ENCODE measurements around the gene GAREM2.
"Not testable (repeated sequence)": the region's sequence is repeated elsewhere in the genome, so short reads cannot be mapped to it uniquely, and the experiment has no call there.

The GAREM2 gene

GRCh38 chr2:26172871-26173775, at the start of gene GAREM2:
Gene GAREM2, plus strand, starts transcription at chr2:26173088. Its CDS starts 133 bp downstream, at chr2:26173221.
- DNase-seq, result no peak

- no peak for DNase-seq
These were observed 49.5 kb upstream of the GAREM2 start for GRCh38 chr2:26123426-26123825.

DNA sequence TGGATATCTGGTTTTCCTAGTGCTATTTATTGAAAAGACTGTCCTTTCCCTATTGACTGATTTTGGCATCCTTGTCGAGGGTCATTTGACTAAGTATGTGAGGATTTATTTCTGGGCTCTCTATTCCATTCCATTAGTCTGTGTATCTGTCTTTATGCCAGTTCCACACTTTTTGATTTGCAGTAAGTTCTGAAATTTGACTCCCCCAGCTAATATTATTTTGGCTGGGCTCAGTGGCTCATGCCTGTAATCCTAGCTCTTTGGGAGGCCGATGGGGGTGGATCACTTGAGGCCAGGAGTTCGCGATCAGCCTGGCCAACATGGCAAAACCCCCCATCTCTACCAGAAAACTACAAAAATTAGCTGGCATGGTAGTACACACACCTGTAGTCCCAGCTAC, 46.8 kb upstream of the GAREM2 start:
- no peak for DNase-seq

DNA sequence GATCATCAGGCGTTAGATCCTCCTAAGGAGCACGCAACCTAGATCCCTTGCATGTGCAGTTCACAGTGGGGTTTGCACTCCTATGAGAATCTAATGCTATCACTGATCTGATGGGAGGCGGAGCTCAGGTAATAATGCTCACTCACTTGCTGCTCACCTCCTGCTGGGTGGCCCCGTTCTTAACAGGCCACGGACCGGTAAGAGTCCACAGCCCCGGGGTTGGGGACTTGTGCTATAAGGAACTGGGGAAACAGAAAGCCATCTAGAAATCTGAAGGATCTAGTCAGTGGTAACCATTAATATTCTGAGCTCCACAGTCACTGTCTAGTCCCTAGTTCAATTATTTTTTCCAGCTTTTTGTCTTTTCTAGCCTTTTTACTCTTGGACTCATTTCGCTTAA, 44.7 kb upstream of the GAREM2 start:
- DNase-seq, result no peak

- DNase-seq, result no peak
These were observed 42.1 kb upstream of the GAREM2 start for GRCh38 chr2:26130763-26131162.

DNA sequence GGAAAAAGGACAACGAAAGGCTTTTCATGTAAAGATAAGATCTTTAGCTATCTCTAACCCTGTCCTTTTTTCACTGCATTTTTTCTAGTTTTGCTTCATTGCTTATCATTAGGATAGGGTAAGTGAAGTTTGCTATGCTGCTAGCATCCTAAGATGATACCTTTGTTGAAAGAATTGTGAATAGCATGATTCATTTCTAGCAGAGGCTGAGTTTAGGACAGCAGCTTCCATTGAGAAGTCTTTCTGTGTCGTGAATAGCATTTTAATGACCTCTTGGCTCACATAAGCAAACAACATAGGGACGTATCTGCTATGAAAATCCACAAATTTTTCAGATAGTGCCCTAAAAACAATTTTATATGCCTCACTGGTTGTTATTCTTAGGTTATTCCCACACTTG, 36.4 kb upstream of the GAREM2 start:
- DNase-seq, result no peak

DNA sequence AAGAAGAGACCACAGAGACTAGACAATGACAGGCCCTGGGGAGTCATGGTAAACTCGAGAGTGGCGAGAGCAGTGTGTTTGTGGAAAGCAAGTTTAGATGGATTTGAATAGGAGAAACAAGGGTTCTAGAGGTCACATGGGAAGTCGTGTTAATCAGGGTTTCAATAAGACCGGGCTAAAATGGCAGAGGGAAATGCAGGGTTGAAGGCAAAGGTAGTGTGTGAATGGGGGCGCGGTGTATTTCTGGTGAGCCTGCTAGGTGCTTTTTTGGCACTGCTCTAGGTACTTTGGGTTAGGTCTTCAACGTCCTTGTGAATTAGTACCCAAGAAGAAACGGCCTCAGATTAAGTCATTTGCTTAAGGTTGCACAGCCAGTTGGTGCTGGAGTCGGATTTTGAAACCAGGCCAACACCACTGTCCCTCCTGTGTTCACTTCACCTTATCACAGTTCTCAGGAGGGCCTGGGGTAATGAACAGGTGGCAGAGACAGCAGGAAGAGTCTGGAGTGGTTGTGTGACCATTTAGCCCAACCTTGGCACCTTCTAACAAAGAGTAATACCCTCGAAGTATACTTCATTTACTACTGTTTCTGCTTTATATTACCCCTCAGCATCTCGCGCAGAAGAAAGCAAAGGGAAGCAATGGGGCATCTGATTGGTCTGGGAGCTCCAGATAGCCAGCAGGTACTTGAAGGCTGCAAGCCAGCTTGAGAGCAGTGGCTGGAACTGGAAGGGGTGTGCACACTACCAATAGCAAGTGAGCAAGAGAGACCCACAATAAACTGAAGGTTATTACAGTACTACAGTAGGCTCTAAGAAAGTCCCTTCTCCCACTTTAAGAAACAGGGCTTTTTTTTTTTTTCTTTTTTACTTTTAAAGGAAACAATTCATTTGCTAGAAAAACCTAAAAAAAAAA, 33.4 kb upstream of the GAREM2 start:
- DNase-seq, result no peak

DNA sequence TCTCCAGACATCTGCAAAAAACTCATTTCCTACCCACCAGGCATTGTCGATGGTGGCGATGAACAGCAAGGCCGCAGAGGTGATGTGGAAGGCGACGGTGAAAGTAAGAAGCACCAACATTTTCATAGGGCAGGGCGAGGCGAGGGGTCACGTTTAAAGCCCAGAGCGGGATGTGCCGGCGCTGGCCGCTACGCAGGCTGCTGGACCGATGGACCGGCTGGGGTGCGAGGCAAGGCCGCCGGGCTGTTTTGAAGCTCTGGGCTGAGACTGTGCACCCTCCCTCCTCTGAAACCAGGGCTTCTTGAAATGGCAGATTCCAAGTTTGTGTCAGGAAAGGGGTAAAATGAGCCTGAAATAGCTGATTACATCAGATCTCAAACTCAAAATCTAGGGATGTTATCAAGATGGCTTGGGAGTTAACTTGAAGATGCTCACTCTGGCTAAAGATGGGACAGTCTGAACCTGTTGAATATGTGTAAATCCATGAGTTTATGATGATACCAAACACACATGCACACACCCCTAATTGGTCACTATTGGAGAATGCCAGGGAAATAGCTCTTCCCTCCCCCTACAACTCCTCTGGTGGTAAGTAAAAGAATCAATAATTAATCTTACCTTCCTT, 31.6 kb upstream of the GAREM2 start:
- DNase-seq, result no peak

DNA sequence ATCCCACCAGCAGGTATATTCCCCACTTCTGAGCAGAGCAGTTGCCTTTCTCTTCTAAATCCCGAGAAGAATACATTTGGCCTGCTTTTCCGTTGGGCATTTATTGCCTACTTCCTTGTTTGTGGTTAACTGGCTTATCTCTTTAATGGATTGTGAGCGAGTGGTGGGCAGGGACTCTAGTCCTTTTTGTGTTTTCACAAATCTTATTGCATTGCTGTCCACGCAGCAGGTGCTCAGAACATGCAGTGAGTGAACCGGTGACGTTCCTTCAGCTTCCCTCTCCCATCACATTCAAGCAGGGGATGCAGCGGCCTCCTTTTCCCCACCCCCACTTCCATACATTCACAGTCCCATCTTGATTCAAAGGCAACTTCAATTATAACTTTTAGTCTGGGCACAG, 28.9 kb upstream of the GAREM2 start:
- DNase-seq, result no peak

DNA sequence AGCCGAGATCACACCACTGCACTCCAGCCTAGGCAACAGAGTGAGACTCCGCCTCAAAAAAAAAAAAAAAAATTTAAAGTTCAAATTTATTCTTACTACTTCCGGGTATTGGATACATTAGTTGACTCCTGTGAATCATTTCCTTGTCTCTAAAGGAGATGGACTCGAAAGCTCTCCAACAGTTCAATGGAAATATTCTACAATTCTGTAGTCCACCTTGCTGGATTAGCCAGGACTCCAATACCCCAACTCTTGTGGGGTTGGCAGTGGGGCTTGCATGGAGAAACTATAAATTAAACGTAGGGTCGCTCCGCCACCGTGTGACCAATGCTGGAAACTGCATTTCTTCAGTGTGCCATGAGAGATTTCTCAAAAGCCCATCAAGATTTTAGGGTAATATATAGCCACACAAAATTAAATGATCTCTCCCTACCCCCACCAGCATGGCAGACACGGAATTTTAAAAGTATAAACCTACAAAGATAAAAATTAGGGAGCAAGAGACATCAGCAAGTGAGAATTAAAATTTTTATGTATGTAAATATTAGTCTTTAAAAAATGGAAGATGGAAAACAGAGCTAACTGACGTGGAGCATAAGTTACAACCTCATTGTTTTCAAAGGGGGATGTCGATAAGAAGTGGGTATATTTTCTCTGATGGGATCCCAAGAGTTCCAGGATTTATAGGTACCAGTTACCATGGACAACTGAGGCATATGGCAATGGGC, 27.8 kb upstream of the GAREM2 start:
- DNase-seq, result peak; percentile 38

DNA sequence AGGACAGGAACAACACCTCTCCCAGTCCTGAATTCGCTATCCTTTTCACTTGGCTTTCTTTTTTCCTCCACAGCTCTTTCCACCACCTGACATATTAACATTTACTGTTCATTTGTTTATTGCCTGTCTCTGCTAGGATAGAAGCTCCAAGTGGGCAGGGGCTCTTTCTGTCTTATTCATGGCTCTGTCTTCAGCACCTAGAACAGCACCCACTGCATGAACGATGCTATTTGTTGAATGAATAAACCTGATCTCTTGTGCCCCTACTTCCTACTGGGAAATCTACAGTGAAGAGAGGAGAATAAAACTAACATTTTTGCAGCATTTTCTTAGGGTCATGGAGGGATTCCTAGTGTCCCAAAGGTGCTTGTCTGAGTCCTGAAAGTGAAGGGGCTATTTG, 24.4 kb upstream of the GAREM2 start:
- DNase-seq, result no peak

GRCh38 chr2:26150243-26150642, 22.6 kb upstream of the GAREM2 start:
- DNase-seq, result no peak

DNA sequence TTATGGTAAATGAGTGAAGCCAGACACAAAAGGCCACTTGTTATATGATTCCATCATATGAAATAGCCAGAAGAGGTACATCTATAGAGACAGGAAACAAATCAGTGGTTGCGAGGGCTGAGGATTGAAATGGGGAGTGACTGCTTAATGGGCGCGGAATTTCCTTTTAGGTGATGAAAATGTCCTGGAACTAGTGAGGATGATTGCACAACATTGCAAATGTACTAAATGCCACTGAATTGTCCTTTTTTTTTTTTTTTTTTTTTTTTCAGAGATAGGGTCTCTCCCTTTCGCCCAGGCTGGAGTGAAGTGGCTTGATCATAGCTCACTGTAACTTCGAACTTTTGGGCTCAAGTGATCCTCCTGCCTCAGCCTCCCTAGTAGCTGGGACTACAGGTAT, 15.3 kb upstream of the GAREM2 start:
- DNase-seq, result no peak

DNA sequence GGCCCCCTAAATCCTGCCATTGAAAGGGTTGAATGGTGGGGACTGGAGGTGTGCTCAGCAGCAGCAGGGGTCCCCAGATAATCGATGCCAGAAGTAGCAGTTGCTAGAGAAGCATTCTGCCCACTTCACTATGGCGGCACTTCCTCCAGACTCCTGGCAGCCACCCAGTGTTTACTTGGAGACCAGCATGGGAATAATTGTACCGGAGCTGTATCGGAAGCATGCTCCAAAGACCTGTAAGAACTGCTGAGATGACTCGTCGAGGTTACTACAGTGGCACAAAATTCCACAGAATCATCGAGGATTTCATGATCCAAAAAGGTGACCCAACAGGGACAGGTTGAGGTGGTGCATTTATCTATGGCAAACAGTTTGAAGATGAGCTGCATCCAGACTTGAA, 11.0 kb upstream of the GAREM2 start:
- DNase-seq, result no peak

DNA sequence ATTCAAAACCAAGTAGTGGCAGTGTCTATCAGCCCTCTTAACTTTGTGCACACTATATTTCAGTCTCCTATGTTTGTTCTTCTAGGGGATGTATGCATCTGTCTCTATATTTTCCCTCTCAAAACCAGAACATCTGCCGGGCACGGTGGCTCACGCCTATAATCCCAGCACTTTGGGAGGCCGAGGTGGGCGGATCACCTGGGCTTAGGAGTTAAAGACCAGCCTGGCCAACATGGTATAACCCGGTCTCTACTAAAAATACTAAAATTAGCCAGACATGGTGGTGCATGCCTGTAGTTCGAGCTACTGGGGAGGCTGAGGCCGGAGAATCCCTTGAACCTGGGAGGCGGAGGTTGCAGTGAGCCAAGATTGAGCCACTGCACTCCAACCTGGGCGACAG, 9.9 kb upstream of the GAREM2 start:
- DNase-seq, result no peak

DNA sequence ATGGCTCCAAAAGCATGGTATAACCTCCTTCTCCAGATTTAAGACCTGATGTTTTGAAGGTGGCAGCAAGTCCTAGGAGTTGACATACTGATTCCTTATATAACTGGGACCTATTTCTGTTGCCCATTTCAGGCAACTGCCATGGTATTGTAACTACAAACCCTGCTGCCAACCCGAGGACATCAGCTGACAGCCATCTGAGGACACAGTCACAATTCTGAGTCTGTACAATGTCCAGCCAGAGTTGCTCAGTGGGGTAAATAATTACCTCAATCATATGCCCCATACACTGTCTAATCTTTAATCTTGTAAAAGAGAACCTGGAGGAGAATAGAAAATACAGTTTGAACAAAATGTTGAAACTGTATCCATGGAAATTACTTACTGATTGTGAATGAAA, 8.7 kb upstream of the GAREM2 start:
- no peak for DNase-seq

DNA sequence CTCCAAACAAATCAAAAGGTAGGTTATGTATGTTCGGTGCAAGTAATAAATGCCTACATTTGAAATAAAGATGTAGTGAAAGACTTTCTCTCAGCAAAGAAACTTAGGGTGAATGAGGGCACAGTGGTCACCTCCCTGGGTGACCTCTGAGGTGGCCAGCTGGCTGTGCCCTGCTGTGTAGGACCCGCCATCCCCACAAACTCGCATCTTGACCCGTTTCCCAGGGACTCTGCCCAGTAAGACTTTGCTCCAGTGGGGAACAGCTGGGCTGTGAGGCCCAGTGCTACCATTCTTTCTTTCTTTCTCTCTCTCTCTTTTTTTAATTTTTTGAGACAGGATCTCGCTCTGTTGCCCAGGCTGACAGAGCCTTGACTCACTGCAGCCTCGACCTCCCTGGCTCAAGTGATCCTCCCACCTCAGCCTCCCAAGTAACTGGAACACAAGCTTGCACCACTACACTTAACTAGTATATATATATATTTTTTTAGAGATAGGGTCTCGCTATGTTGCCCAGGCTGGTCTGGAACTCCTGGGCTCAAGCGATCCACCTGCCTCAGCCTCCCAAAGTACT, 8.2 kb upstream of the GAREM2 start:
- DNase-seq, result no peak

- DNase-seq, result no peak
These were observed 7.5 kb upstream of the GAREM2 start for GRCh38 chr2:26165403-26165802.

- not testable (repeated sequence) for DNase-seq
These were observed 6.3 kb upstream of the GAREM2 start for GRCh38 chr2:26166541-26166940.

DNA sequence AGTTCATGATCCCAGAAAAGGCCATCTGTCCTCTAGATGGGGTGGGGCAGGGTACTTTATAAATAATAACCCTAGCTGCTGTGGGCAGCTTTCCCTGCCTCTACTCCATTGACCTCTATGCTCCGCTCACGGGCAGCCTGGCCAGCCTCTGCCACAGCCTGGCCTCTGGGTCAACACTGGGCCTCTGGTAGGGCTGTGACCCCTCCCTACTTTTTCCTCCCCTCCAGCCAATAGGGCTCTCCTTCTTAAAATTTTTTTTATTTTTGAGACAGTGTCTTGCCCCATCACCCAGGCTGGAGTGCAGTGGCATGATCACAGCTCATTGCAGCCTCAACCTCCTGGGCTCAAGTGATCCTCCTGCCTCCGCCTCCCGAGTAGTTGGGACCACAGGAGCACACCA, 4.1 kb upstream of the GAREM2 start:
- DNase-seq, result no peak

- DNase-seq, result no peak
These were observed 3.7 kb upstream of the GAREM2 start for GRCh38 chr2:26169226-26169625.

GRCh38 chr2:26169681-26170414, 3.0 kb upstream of the GAREM2 start:
- no peak for DNase-seq

All from activated CD4-positive, alpha-beta T cell treated with anti-CD3 and anti-CD28 coated beads for 1 hour (primary cell).